SK-N-SH treated with all-trans-retinoic acid at 6 μM for 48 hours (cell line): Measurements from ENCODE around the gene ST6GAL1.

Experiments
- ATAC-seq: fragments of 200-7000 bp; cut with Tn5 transposase; 3 replicates; pipeline ENCODE4 v1.9.1; 2020; ENCODE audit warnings: mild to moderate bottlenecking, moderate library complexity
- ARNTL ChIP-seq: fragments of 450-650 bp; formaldehyde crosslinking; IDR thresholded peaks from 2 replicates; pipeline ENCODE4 v1.5.0; 2020; ENCODE audit warnings: low read depth, mild to moderate bottlenecking, moderate library complexity, borderline replicate concordance
- BACH2 ChIP-seq: fragments of 250-450 bp; sonication (Bioruptor Pico); IDR thresholded peaks from 2 replicates; pipeline ENCODE4 v1.9.0; 2021; ENCODE audit warnings: mild to moderate bottlenecking, borderline replicate concordance
- CSDC2 ChIP-seq: fragments of 250-450 bp; sonication (Bioruptor Pico); IDR thresholded peaks from 2 replicates; pipeline ENCODE4 v1.5.0; 2020; ENCODE audit warnings: mild to moderate bottlenecking, moderate library complexity
- ESRRG ChIP-seq: fragments of 250-450 bp; sonication (Bioruptor Pico); IDR thresholded peaks from 2 replicates; pipeline ENCODE4 v1.6.1; 2021; ENCODE audit warnings: mild to moderate bottlenecking
- GLIS3 ChIP-seq: fragments of 250-450 bp; sonication (Bioruptor Pico); IDR thresholded peaks from 2 replicates; pipeline ENCODE4 v1.5.0; 2020; ENCODE audit warnings: mild to moderate bottlenecking, moderate library complexity
- ISL1 ChIP-seq: fragments of 250-450 bp; sonication (Bioruptor Pico); IDR thresholded peaks from 2 replicates; pipeline ENCODE4 v2.1.2; 2022; ENCODE audit warnings: mild to moderate bottlenecking, moderate library complexity
- OSR1 ChIP-seq: fragments of 250-450 bp; sonication (Bioruptor Pico); IDR thresholded peaks from 2 replicates; pipeline ENCODE4 v1.8.0; 2022; ENCODE audit warnings: moderate library complexity, mild to moderate bottlenecking, inconsistent platforms
- PPARA ChIP-seq: fragments of 250-450 bp; sonication (Bioruptor Pico); IDR thresholded peaks from 2 replicates; pipeline ENCODE4 v1.5.0; 2020; ENCODE audit warnings: mild to moderate bottlenecking, borderline replicate concordance
- RARB ChIP-seq: fragments of 250-450 bp; sonication (Bioruptor Pico); IDR thresholded peaks from 2 replicates; pipeline ENCODE4 v1.8.0; 2021; ENCODE audit warnings: mild to moderate bottlenecking, moderate library complexity
- SNAI2 ChIP-seq: fragments of 250-450 bp; sonication (Bioruptor Pico); IDR thresholded peaks from 2 replicates; pipeline ENCODE4 v1.5.0; 2020; ENCODE audit warnings: mild to moderate bottlenecking, moderate library complexity
- TCF4 ChIP-seq: fragments of 250-450 bp; sonication (Bioruptor Pico); IDR thresholded peaks from 2 replicates; pipeline ENCODE4 v1.8.0; 2021; ENCODE audit warnings: mild to moderate bottlenecking, moderate library complexity, borderline replicate concordance
- TOX ChIP-seq: fragments of 250-450 bp; sonication (Bioruptor Pico); IDR thresholded peaks from 2 replicates; pipeline ENCODE4 v1.8.0; 2021; ENCODE audit warnings: mild to moderate bottlenecking, moderate library complexity, borderline replicate concordance
- TSHZ2 ChIP-seq: fragments of 250-450 bp; sonication (Bioruptor Pico); IDR thresholded peaks from 2 replicates; pipeline ENCODE4 v1.5.0; 2020; ENCODE audit warnings: mild to moderate bottlenecking, moderate library complexity
- ZC3H10 ChIP-seq: fragments of 250-450 bp; sonication (Bioruptor Pico); IDR thresholded peaks from 2 replicates; pipeline ENCODE4 v1.5.1; 2021; ENCODE audit warnings: mild to moderate bottlenecking, moderate library complexity
- ZFP3 ChIP-seq: fragments of 250-450 bp; sonication (Bioruptor Pico); IDR thresholded peaks from 2 replicates; pipeline ENCODE4 v1.5.0; 2020; ENCODE audit warnings: mild to moderate bottlenecking, moderate library complexity
- ZFP30 ChIP-seq: fragments of 450-650 bp; formaldehyde crosslinking; IDR thresholded peaks from 2 replicates; pipeline ENCODE4 v1.5.0; 2022; ENCODE audit warnings: mild to moderate bottlenecking, moderate library complexity
- ZNF565 ChIP-seq: fragments of 450-650 bp; formaldehyde crosslinking; conservative IDR thresholded peaks from 2 replicates; pipeline ENCODE4 v1.5.0; 2020; ENCODE audit warnings: low read depth, mild to moderate bottlenecking, moderate library complexity
- ZNF70 ChIP-seq: fragments of 450-650 bp; formaldehyde crosslinking; IDR thresholded peaks from 2 replicates; pipeline ENCODE4 v1.5.0; 2020; ENCODE audit warnings: mild to moderate bottlenecking, moderate library complexity
- ZNF8 ChIP-seq: fragments of 450-650 bp; formaldehyde crosslinking; IDR thresholded peaks from 2 replicates; pipeline ENCODE4 v1.5.0; 2020; ENCODE audit warnings: mild to moderate bottlenecking, moderate library complexity
- TF ChIP-seq, protein P1 (sequence below): fragments of 250-450 bp; sonication (Bioruptor Pico); IDR thresholded peaks from 2 replicates; pipeline ENCODE4 v1.8.0; 2021; ENCODE audit warnings: low read depth, mild to moderate bottlenecking, moderate library complexity, borderline replicate concordance
- TF ChIP-seq, protein P2 (sequence below): fragments of 250-450 bp; sonication (Bioruptor Pico); IDR thresholded peaks from 2 replicates; pipeline ENCODE4 v1.5.1; 2021; ENCODE audit warnings: mild to moderate bottlenecking, moderate library complexity
- TF ChIP-seq, protein P3 (sequence below): fragments of 250-450 bp; sonication (Bioruptor Pico); IDR thresholded peaks from 2 replicates; pipeline ENCODE4 v1.5.1; 2020; ENCODE audit warnings: low read depth, mild to moderate bottlenecking, moderate library complexity
- TF ChIP-seq, protein P4 (sequence below): fragments of 250-450 bp; sonication (Bioruptor Pico); IDR thresholded peaks from 2 replicates; pipeline ENCODE4 v1.8.0; 2020; ENCODE audit warnings: mild to moderate bottlenecking, moderate library complexity, borderline replicate concordance

ST6GAL1 gene

DNA sequence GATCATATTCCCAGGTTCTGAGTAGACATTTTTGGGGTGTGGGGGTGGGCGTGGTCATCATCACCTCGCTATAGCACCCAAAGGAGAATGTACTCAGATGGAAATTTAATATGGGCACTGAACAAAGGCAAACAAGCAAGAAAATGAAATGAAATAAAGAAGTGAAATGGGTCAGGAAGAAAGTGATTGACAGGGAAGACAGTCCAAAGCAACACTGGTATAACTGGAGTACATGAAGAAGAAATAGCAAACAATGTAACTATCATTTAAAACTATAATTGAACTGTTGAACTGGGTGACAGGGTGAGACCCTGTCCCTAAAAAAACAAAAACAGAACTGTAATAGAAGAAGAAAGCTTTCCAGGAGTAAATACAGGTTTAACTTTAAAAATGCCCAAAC lies 184.2 kb downstream of the ST6GAL1 start:
- ATAC-seq, result no peak
- TF ChIP-seq, protein P1, sequence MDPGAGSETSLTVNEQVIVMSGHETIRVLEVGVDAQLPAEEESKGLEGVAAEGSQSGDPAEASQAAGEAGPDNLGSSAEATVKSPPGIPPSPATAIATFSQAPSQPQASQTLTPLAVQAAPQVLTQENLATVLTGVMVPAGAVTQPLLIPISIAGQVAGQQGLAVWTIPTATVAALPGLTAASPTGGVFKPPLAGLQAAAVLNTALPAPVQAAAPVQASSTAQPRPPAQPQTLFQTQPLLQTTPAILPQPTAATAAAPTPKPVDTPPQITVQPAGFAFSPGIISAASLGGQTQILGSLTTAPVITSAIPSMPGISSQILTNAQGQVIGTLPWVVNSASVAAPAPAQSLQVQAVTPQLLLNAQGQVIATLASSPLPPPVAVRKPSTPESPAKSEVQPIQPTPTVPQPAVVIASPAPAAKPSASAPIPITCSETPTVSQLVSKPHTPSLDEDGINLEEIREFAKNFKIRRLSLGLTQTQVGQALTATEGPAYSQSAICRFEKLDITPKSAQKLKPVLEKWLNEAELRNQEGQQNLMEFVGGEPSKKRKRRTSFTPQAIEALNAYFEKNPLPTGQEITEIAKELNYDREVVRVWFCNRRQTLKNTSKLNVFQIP (CRISPR knock-in tag), result no peak
- TF ChIP-seq ZFP3 (CRISPR knock-in tag), result no peak
- TF ChIP-seq CSDC2 (CRISPR knock-in tag), result no peak
- TF ChIP-seq BACH2 (CRISPR knock-in tag), result no peak
- TF ChIP-seq ISL1 (CRISPR knock-in tag), result no peak
- TF ChIP-seq GLIS3 (CRISPR knock-in tag), result no peak
- no peak for TF ChIP-seq PPARA (CRISPR knock-in tag)
- TF ChIP-seq RARB (CRISPR knock-in tag), result no peak
- no peak for TF ChIP-seq ARNTL
- no peak for TF ChIP-seq TOX (CRISPR knock-in tag)

GRCh38 chr3:187120326-187120725 lies 190.0 kb downstream of the ST6GAL1 start:
- no peak for ATAC-seq
- TF ChIP-seq CSDC2 (CRISPR knock-in tag) (no peak), OSR1 (CRISPR knock-in tag) (no peak), ZNF565 (no peak), BACH2 (CRISPR knock-in tag) (no peak), TCF4 (CRISPR knock-in tag) (no peak), PPARA (CRISPR knock-in tag) (no peak), ESRRG (no peak), SNAI2 (no peak), TOX (CRISPR knock-in tag) (no peak), ARNTL (no peak), ZNF70 (CRISPR knock-in tag) (no peak), RARB (CRISPR knock-in tag) (no peak), ISL1 (CRISPR knock-in tag) (no peak), ZC3H10 (CRISPR knock-in tag) (no peak), ZNF8 (no peak), ZFP30 (CRISPR knock-in tag) (no peak)
- TF ChIP-seq, protein P2, sequence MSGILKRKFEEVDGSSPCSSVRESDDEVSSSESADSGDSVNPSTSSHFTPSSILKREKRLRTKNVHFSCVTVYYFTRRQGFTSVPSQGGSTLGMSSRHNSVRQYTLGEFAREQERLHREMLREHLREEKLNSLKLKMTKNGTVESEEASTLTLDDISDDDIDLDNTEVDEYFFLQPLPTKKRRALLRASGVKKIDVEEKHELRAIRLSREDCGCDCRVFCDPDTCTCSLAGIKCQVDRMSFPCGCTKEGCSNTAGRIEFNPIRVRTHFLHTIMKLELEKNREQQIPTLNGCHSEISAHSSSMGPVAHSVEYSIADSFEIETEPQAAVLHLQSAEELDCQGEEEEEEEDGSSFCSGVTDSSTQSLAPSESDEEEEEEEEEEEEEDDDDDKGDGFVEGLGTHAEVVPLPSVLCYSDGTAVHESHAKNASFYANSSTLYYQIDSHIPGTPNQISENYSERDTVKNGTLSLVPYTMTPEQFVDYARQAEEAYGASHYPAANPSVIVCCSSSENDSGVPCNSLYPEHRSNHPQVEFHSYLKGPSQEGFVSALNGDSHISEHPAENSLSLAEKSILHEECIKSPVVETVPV (CRISPR knock-in tag), result no peak
- TF ChIP-seq, protein P1 (CRISPR knock-in tag), result no peak
- TF ChIP-seq, protein P3, sequence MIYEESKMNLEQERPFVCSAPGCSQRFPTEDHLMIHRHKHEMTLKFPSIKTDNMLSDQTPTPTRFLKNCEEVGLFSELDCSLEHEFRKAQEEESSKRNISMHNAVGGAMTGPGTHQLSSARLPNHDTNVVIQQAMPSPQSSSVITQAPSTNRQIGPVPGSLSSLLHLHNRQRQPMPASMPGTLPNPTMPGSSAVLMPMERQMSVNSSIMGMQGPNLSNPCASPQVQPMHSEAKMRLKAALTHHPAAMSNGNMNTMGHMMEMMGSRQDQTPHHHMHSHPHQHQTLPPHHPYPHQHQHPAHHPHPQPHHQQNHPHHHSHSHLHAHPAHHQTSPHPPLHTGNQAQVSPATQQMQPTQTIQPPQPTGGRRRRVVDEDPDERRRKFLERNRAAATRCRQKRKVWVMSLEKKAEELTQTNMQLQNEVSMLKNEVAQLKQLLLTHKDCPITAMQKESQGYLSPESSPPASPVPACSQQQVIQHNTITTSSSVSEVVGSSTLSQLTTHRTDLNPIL (CRISPR knock-in tag), result no peak
- TF ChIP-seq, protein P4, sequence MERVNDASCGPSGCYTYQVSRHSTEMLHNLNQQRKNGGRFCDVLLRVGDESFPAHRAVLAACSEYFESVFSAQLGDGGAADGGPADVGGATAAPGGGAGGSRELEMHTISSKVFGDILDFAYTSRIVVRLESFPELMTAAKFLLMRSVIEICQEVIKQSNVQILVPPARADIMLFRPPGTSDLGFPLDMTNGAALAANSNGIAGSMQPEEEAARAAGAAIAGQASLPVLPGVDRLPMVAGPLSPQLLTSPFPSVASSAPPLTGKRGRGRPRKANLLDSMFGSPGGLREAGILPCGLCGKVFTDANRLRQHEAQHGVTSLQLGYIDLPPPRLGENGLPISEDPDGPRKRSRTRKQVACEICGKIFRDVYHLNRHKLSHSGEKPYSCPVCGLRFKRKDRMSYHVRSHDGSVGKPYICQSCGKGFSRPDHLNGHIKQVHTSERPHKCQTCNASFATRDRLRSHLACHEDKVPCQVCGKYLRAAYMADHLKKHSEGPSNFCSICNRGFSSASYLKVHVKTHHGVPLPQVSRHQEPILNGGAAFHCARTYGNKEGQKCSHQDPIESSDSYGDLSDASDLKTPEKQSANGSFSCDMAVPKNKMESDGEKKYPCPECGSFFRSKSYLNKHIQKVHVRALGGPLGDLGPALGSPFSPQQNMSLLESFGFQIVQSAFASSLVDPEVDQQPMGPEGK (CRISPR knock-in tag), result no peak

GRCh38 chr3:187122261-187122660 lies 191.9 kb downstream of the ST6GAL1 start:
- ATAC-seq, result no peak
- TF ChIP-seq ZFP3 (CRISPR knock-in tag) (no peak), SNAI2 (no peak), ZNF565 (no peak), ZC3H10 (CRISPR knock-in tag) (no peak), PPARA (CRISPR knock-in tag) (no peak), ARNTL (no peak), ESRRG (no peak), TSHZ2 (CRISPR knock-in tag) (no peak), RARB (CRISPR knock-in tag) (no peak), ISL1 (CRISPR knock-in tag) (no peak), TCF4 (CRISPR knock-in tag) (no peak)
- TF ChIP-seq, protein P4 (CRISPR knock-in tag), result no peak
- TF ChIP-seq, protein P2 (CRISPR knock-in tag), result no peak
